GM12878 (cell line): Measurements from ENCODE around the gene ABHD6.

ENCODE experiments used
- CEBPB ChIP-seq, 2 experiments: fragments of 150-350 bp in 1 of 2; IDR thresholded peaks; 2 replicates each; pipeline ENCODE4 v1.6.1; 2012 to 2014; ENCODE audit warnings: low read depth in 2 of 2, low read length in 2 of 2, borderline replicate concordance in 1 of 2, inconsistent platforms in 1 of 2
- CTCF ChIP-seq, 3 experiments: IDR thresholded peaks in 2 of 3; conservative IDR thresholded peaks in 1 of 3; 2 replicates each; pipeline ENCODE4 v1.5.1; 2011; ENCODE audit warnings: low read depth in 3 of 3, low read length in 3 of 3, mild to moderate bottlenecking in 3 of 3, control low read depth in 2 of 3, moderate library complexity in 2 of 3, inconsistent platforms in 1 of 3, mixed read lengths in 1 of 3; ENCODE audit not compliant: control insufficient read depth in 2 of 3, insufficient read depth in 1 of 3; ENCODE audit errors: extremely low read depth in 1 of 3
- EGR1 ChIP-seq, 2 experiments: IDR thresholded peaks; 1 replicate in 1 of 2; 2 replicates in 1 of 2; pipeline ENCODE4 v1.6.1; 2011 to 2012; ENCODE audit warnings: low read depth in 2 of 2, low read length in 2 of 2, borderline replicate concordance in 1 of 2, mild to moderate bottlenecking in 1 of 2, moderate library complexity in 1 of 2
- NR2C2 ChIP-seq: IDR thresholded peaks from 2 replicates; pipeline ENCODE4 v1.6.1; 2011; ENCODE audit warnings: borderline replicate concordance, low read depth; ENCODE audit not compliant: control insufficient read depth, insufficient read length

- TF ChIP-seq CEBPB (IDR thresholded peaks at IDR 0.05; ENCODE audit: borderline replicate concordance in 1 of 2, low read depth in 2 of 2, low read length in 2 of 2) (no peak), EGR1 (IDR thresholded peaks at IDR 0.05; ENCODE audit: borderline replicate concordance in 1 of 2, low read depth in 2 of 2, low read length in 2 of 2) (no peak), CTCF (IDR thresholded peaks at IDR 0.05 in 2 of 3, conservative IDR thresholded peaks at IDR 0.05 in 1 of 3; ENCODE audit: control insufficient read depth in 2 of 3, extremely low read depth in 1 of 3, insufficient read depth in 1 of 3, low read depth in 3 of 3, low read length in 3 of 3) (no peak), NR2C2 (no peak)
Measured at GRCh38 chr3:58335652-58335947, 98.0 kb downstream of the ABHD6 start.
